ENCODE data around the gene NAMPT. TPM values are rescaled to one million over a fixed set of nuclear protein-coding genes. Genes with fewer than 3 reads are reported as not detected.

NAMPT gene
- total RNA-seq, 1 experiment from 2014 or later, result 392 TPM

DNA sequence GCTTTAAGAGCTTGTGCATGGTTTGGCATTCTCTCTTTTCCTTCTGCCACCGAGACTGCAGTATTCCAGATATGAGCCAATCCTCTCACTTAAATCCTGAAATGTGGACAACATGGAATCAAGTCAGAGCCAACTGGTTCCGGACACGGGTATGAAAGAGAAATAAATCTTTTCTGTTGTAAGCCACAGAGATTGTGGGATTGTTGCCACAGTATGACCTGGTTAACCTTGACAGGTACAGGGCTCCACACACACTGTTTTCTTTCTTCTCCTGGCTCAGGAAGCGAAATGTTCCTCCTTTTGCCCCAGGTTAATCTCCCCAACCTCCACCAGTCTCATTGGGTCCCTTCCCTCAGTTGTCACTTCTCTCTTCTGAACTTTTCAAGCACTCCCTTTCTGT lies 6.5 kb upstream of the NAMPT start:
- CTCF ChIA-PET, result no interaction called here
- H3K36me3 Mint-ChIP-seq (ENCODE audit: insufficient read depth, unreplicated experiment), result no peaks in the 10 kb centered on the region
- DNase-seq (ENCODE audit: unreplicated experiment), result no peak

DNA sequence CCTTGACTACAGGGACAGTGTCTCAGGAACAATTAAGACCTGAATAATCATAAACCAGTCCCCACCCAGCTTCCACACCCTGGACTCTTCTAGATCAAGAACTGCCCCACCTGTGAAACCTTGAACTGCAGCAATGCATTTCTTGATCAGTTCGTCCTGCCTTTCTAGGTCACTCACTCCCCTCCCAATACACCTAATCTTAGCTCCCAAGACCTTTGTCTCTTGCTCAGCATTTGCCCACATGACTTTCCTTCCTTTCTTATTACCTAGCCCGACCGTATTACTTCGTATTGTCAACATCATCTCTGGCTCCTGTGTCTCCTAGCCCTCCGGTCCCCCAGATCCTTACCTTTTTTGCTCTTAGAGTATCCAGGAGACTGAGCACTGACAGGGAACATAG lies 5.5 kb upstream of the NAMPT start:
- Mint-ChIP-seq H3K36me3 (ENCODE audit: insufficient read depth, unreplicated experiment) (no peaks in the 10 kb centered on the region), H3K9me3 (ENCODE audit: unreplicated experiment) (no peaks in the 10 kb centered on the region), H3K4me3 (ENCODE audit: unreplicated experiment) (no peak overlapping the region), H3K27ac (ENCODE audit: low read depth, unreplicated experiment) (no peak overlapping the region), H3K27me3 (ENCODE audit: insufficient read depth, unreplicated experiment) (no peaks in the 10 kb centered on the region), H3K4me1 (ENCODE audit: insufficient read depth, unreplicated experiment) (peaks cover 21% of the 10 kb centered on the region)
- ChIA-PET CTCF (interaction anchor here (0.9 to 1.2 kb wide), 2 partner anchors 21 to 172 kb away, joined by 3 read pairs; no protein-coding TSS in a partner anchor), POLR2A (no interaction called here)
- intact Hi-C loops (cut with micrococcal nuclease), result no loop called here
- no peak for DNase-seq (ENCODE audit: unreplicated experiment)
- BruUV-seq (replicated peaks), result no TSS peak
- no peak for TF ChIP-seq CTCF (IDR thresholded peaks at IDR 0.05; ENCODE audit: unreplicated experiment)

More for the DNA sequence above, 6.5 kb upstream of the NAMPT start:
- H3K27me3 Mint-ChIP-seq (ENCODE audit: insufficient read depth, unreplicated experiment), result no peaks in the 10 kb centered on the region
- H3K4me1 Mint-ChIP-seq (ENCODE audit: insufficient read depth, unreplicated experiment), result peaks cover 14% of the 10 kb centered on the region
- BruUV-seq (replicated peaks), result no TSS peak
- no peak overlapping the region for H3K4me3 Mint-ChIP-seq (ENCODE audit: unreplicated experiment)
- no peak for TF ChIP-seq CTCF (IDR thresholded peaks at IDR 0.05; ENCODE audit: unreplicated experiment)
- intact Hi-C loops (cut with micrococcal nuclease), result no loop called here
- no peak overlapping the region for H3K27ac Mint-ChIP-seq (ENCODE audit: low read depth, unreplicated experiment)
- no peaks in the 10 kb centered on the region for H3K9me3 Mint-ChIP-seq (ENCODE audit: unreplicated experiment)
- POLR2A ChIA-PET, result no interaction called here

DNA sequence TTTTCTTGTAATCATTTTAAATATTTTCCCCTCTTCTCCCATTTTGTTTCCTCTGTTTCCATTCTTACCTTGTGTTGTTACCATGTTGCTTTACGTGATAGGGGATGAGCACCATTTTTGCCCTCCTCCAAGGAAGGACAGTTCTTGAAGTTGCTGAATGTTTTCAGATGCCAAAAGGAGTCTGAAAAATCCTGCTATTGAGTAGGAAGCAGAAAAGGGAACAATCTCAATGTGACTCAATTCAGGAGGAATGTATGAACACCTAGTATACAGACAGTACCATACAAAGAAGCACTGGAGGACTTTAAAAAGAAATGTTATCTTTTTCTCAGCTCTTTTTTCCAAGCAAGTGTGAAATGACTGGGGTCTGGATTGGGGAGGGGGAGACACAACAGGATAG lies 5.1 kb upstream of the NAMPT start:
- intact Hi-C loops (cut with micrococcal nuclease), result no loop called here
- peaks cover 2% of the 10 kb centered on the region for H3K36me3 Mint-ChIP-seq (ENCODE audit: insufficient read depth, unreplicated experiment)
- CTCF ChIA-PET, result interaction anchor here (0.9 to 1.2 kb wide), 2 partner anchors 22 to 172 kb away, joined by 3 read pairs; no protein-coding TSS in a partner anchor

GRCh38 chr7:106288263-106288662 lies 3.5 kb upstream of the NAMPT start:
- BruUV-seq (replicated peaks), result no TSS peak
- H3K27ac Mint-ChIP-seq (ENCODE audit: low read depth, unreplicated experiment), result no peak overlapping the region
- peaks cover 21% of the 10 kb centered on the region for H3K4me1 Mint-ChIP-seq (ENCODE audit: insufficient read depth, unreplicated experiment)
- CTCF ChIA-PET, result no interaction called here
- no peaks in the 10 kb centered on the region for H3K9me3 Mint-ChIP-seq (ENCODE audit: unreplicated experiment)
- no peak overlapping the region for H3K4me3 Mint-ChIP-seq (ENCODE audit: unreplicated experiment)
- H3K36me3 Mint-ChIP-seq (ENCODE audit: insufficient read depth, unreplicated experiment), result peaks cover 13% of the 10 kb centered on the region
- no peak for TF ChIP-seq CTCF (IDR thresholded peaks at IDR 0.05; ENCODE audit: unreplicated experiment)
- intact Hi-C loops (cut with micrococcal nuclease), result no loop called here
- POLR2A ChIA-PET, result interaction anchor here (0.6 to 5.1 kb wide), 4 partner anchors 59 to 137 kb away, joined by 3 to 94 read pairs (median 22); no protein-coding TSS in a partner anchor
- no peaks in the 10 kb centered on the region for H3K27me3 Mint-ChIP-seq (ENCODE audit: insufficient read depth, unreplicated experiment)
- DNase-seq (ENCODE audit: unreplicated experiment), result no peak

More for the DNA sequence above, 5.1 kb upstream of the NAMPT start:
- DNase-seq (ENCODE audit: unreplicated experiment), result no peak
- Mint-ChIP-seq H3K4me1 (ENCODE audit: insufficient read depth, unreplicated experiment) (peaks cover 21% of the 10 kb centered on the region), H3K4me3 (ENCODE audit: unreplicated experiment) (no peak overlapping the region), H3K9me3 (ENCODE audit: unreplicated experiment) (no peaks in the 10 kb centered on the region), H3K27me3 (ENCODE audit: insufficient read depth, unreplicated experiment) (no peaks in the 10 kb centered on the region), H3K27ac (ENCODE audit: low read depth, unreplicated experiment) (no peak overlapping the region)
- TF ChIP-seq CTCF (IDR thresholded peaks at IDR 0.05; ENCODE audit: unreplicated experiment), result no peak
- POLR2A ChIA-PET, result interaction anchor here (0.7 to 0.9 kb wide), 2 partner anchors 136 to 165 kb away, joined by 3 read pairs; no protein-coding TSS in a partner anchor
- no TSS peak for BruUV-seq (replicated peaks)

Measured in MCF 10A (cell line).